H1 (cell line): ENCODE measurements around the gene SRPK3. TPM values are rescaled to one million over a fixed set of nuclear protein-coding genes. Genes with fewer than 3 reads are reported as not detected.

Source experiments
- BRCA1 ChIP-seq: IDR thresholded peaks from 2 replicates; pipeline ENCODE4 v1.6.1; 2012; ENCODE audit warnings: low read depth, low read length, improper control_type of control experiment
- CHD7 ChIP-seq: fragments of 300-600 bp; sonication (generic); IDR thresholded peaks from 2 replicates; pipeline ENCODE4 v1.7.1; 2012; ENCODE audit warnings: low read length, moderate library complexity, mild to moderate bottlenecking, inconsistent platforms; ENCODE audit not compliant: insufficient replicate concordance
- FOSL1 ChIP-seq: IDR thresholded peaks from 2 replicates; pipeline ENCODE4 v1.6.1; 2011; ENCODE audit warnings: mild to moderate bottlenecking, low read depth, low read length, moderate library complexity; ENCODE audit not compliant: insufficient read depth
- KDM1A ChIP-seq: fragments of 200-600, 300-600 bp; sonication (generic); IDR thresholded peaks from 2 replicates; pipeline ENCODE4 v1.7.1; 2016; ENCODE audit warnings: mild to moderate bottlenecking, low read length, borderline replicate concordance
- KDM4A ChIP-seq: IDR thresholded peaks from one replicate; pipeline ENCODE4 v1.7.1; 2012; ENCODE audit warnings: low read depth, mild to moderate bottlenecking, moderate library complexity, low read length, inconsistent platforms; ENCODE audit not compliant: severe bottlenecking
- RAD21 ChIP-seq, 2 experiments: IDR thresholded peaks in 1 of 2; conservative IDR thresholded peaks in 1 of 2; 2 replicates each; pipeline ENCODE4 v1.6.1; 2011; ENCODE audit warnings: low read depth in 2 of 2, low read length in 2 of 2, improper control_type of control experiment in 1 of 2, inconsistent platforms in 1 of 2, mild to moderate bottlenecking in 1 of 2, moderate library complexity in 1 of 2
- RXRA ChIP-seq: IDR thresholded peaks from 2 replicates; pipeline ENCODE4 v1.6.1; 2011; ENCODE audit warnings: low read depth, mild to moderate bottlenecking, low read length, moderate library complexity; ENCODE audit not compliant: insufficient read depth
- SP2 ChIP-seq: IDR thresholded peaks from 2 replicates; pipeline ENCODE4 v1.6.1; 2012; ENCODE audit warnings: mild to moderate bottlenecking, low read length, inconsistent platforms
- SUZ12 ChIP-seq: fragments of 200-600 bp; sonication (generic); IDR thresholded peaks from 2 replicates; pipeline ENCODE4 v1.6.1; 2012; ENCODE audit warnings: mild to moderate bottlenecking, inconsistent platforms, low read length, moderate library complexity, mixed read lengths
- TCF12 ChIP-seq: IDR thresholded peaks from 2 replicates; pipeline ENCODE4 v1.6.1; 2011; ENCODE audit warnings: low read depth, mild to moderate bottlenecking, low read length
- polyA plus RNA-seq, 7 experiments: library from polyadenylated mRNA; depleted of rRNA in 3 of 7; stranded (reverse) in 5 of 7; unstranded in 2 of 7; fragments of >200 nt in 5 of 7; fragments of 200-250 nt in 2 of 7; gene quantifications; 1 replicate in 5 of 7; 2 replicates in 1 of 7; 4 replicates in 1 of 7; pipeline versions ENCODE4 v1.2.1 to v1.2.3, GENCODE V29; 2011 to 2013; ENCODE audit warnings: missing spikeins in 2 of 7, mixed read lengths in 2 of 7
- total RNA-seq: library from RNA; stranded (reverse); fragmentation: NEBNext Ultra II Directional; extraction: Animal tissue kit (Norgen Biotek cat#: 25700); gene quantifications from 2 replicates; pipeline ENCODE4 v1.2.1, GENCODE V29; 2021

SRPK3 gene
- total and polyA plus RNA-seq, 2 of the 8 experiments (the other 6 are each of a cell fraction or from before 2014, with no cell fraction given): not detected

- TF ChIP-seq CHD7: no peak
- TF ChIP-seq SUZ12: no peak
- TF ChIP-seq FOSL1: no peak
- TF ChIP-seq RAD21 (IDR thresholded peaks at IDR 0.05 in 1 of 2, conservative IDR thresholded peaks at IDR 0.05 in 1 of 2; ENCODE audit: low read depth in 2 of 2, low read length in 2 of 2): no peak
- TF ChIP-seq KDM1A: no peak
- no peak for TF ChIP-seq BRCA1
- no peak for TF ChIP-seq SP2
- TF ChIP-seq RXRA: no peak
- TF ChIP-seq TCF12: no peak
- no peak for TF ChIP-seq KDM4A
Measured at GRCh38 chrX:153806999-153807575, 26.2 kb downstream of the SRPK3 start (continued).
